GM19043 (cell line): ENCODE data around the gene RPS21.

Source experiments
- ATAC-seq: cut with Tn5 transposase; IDR thresholded peaks from one replicate; pipeline ENCODE4 v1.9.1; 2021; ENCODE audit warnings: low read depth; ENCODE audit not compliant: unreplicated experiment

Gene RPS21

GRCh38 chr20:62353289-62354030, 33.4 kb upstream of the RPS21 start:
- ATAC-seq = no peak

DNA sequence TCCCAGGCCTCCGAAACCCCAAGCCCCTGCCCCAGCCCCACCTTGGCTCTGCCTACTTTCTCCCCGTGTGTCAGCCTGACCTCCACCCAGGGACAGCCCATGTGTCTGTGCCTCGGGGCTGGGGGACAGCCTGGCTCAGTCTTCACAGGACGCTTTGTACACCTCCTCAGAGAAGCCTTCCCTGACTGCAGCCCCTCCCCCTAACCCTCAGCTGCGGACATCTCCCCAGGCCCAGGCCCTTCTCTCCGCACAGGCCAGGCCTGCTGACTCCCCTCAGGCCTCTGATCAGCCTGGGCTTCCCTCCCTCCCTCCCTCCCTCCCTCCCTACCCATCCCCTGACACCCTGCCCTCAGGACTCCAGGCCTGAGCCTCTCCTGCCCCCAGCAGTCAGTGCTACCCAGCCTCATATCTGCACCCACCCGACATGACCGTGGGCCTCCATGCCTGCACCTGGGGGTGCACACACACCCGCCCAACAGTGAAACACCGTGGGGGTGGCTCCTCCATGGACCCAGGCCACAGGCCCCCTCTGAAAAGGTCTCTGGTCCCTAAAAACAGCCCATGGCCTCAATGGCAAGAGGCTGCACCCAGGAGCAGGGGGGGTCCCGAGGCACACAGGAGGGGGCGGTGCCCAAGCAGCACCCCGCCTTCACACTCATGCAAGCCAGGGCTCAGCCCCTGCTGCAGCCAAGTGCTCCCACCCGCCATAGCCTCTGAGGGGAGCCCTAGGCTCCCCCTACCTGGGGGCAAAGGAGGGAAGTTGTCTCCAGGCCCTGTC, 32.7 kb upstream of the RPS21 start:
- no peak for ATAC-seq

GRCh38 chr20:62354811-62355341, 32.0 kb upstream of the RPS21 start:
- ATAC-seq = no peak

DNA sequence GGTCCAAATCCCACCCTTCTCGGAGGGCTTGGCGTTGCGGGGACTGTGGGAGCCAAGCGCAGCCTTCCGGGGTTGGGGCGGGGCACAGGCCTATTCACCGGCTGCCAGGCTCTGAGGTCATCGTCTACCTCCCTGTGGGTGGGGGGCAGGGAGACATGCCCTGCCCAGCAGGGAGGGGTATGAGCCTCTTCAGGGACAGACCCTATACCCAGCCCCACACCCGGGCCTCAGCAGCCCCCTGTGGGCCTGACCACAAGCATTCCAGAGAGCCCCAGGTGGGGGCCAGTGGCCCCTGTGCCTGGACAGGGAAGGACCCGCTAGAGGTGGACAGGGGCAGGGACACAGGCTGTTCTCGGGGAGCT, 31.4 kb upstream of the RPS21 start:
- ATAC-seq = no peak

DNA sequence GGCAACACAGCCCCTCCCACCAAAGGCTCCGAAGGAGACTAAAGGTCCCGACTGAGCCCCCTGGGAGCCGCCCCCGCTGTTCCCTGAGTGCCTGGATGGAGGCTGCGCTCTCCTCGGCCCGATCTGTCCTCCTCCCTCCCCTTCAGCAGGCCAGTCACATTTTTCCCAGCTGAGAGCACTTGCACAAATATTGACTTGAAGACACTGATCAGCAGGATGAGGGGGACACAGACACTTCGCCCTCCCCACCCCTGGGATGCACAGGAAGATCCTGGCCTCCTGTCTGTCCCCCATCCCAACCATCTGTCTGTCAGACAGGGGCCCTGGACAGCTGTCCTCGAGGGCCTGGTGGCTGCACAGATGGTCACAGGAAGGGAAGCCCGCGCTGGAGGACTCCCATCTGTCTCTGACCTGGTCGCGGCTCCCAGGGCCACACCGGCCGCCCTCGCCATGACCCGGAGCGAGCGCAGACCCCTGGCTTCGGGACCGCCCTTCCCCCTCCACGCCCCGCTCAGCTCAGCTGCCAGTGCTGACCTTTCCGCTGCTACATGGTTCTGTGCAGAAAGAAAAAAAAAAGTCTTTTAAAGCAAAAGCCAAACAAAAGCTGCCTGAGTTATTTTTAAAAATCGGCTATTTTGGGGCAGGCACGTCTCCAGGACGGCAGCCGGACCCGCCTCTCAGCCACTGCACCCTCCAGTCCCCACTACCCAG, 30.9 kb upstream of the RPS21 start:
- ATAC-seq = no peak

DNA sequence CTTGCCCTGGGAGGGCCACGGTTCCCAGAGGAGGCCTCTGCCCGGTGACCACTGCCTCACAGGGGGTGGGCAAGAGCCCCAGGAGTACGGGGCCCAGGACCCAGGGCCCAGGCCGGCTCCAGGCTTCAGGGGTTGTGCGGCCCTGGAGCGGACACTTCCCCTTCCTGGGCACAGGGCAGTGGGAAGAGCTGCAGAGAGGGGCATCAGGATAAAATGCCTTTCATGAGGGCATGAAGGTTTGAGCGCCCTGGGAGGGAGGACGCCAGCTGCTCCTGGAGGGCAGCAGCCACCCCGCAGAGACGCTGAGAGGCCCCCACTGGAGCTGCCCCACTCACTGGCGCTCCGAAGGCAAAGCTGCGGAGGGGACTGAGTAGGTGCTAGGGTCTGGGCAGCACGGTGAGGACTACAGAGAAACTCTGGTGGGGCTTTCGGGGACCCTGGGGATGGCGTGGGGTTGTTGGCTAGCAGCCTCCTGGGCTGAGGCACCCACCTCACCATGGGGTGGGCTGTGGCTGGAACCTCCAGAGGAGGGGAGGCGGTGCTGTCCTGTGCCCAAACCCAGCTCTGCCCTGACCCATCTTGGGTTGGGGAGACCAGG, 30.2 kb upstream of the RPS21 start:
- ATAC-seq = no peak

DNA sequence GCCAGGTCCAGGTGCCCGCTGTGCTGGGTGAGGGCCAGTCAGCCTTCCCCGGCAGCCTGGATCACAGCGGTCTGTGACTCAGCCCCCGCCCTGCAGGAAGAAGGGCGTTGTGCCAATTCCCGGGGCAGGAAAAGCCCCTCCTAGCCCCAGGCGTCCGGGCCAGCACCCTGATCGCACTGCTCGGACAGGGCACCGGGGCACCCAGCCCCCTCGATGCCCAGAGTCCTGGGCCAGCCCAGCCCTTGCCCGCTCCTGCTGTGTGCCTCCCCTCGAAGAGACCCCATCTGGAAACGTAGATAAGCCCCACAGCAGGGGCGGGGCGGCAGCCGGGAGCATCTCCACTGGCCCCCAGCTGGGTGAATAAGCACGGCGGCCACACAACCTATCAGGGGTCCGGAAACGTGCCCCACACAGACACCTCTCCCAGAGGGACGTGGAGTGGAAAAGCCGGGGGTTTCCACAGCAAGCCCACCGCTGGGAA, 29.7 kb upstream of the RPS21 start:
- no peak for ATAC-seq

GRCh38 chr20:62357681-62358080, 29.2 kb upstream of the RPS21 start:
- no peak for ATAC-seq

GRCh38 chr20:62358171-62359042, 28.5 kb upstream of the RPS21 start:
- no peak for ATAC-seq

DNA sequence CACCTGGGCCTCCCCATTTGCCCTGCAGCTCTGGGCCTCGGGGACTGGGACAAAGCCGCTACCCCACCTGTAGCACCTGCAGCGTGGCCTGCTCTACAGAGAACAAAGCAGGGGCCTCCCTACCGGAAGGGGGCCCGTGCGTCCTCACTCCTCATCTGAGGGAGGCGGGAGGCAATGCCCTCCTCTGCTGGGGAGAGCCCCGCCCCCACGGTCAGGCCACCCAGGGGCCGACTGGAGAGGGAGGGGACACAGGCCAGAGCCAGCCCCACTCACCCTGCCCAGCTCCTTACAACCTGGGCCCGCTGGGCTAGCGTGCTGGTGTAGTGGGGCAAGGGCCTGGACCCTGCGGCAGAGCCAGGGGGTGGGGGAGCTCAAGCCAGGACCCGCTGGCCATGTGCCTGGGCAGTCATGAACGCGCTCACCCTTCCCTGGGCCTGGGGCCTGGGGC, 27.8 kb upstream of the RPS21 start:
- ATAC-seq = no peak

GRCh38 chr20:62359491-62360121, 27.3 kb upstream of the RPS21 start:
- ATAC-seq = no peak

DNA sequence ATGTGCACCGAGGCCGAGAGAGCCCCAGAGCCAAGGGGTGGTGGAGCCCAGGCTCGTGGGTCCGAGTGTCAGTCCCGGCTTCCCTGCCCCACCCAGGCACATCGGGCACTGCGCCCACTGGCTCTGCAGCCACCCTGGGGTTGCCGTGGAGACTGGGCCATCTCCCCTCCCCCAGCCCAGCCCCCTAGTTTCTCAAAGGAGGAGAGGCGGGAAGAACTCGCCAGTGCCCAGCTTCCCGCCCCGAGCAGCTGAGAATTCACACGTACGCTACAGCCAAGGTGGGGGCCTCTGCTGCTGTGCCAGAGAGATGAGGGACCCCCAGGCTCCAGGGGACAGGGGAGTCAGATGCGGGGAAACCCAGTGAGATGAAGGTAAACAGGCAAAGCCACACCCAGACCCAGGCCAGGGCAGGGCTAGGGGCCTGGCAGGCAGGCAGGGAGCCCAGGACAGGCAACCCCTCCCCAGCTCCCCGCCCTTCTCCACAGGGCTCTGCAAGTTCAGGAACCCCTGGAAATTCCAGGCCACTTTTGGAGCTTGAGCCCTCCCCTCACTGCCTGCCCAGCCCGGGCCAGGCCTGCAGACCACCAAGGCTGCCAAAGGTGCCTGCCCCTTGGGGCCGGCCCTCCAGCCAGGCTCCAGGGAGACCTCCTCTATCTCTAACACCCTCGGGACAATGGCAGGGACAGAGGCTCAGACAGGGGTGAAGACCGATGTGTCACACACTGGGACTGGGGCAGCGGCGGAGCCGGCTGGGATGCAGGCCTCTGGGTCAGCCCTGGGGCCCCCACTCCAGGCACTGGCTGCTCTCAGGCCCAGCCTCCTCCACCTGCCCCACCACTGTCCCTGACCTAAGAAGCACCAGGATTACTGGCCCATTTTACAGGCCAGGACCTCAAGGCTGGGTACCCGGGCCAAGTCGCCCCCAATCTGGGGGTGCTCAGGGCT, 25.8 kb upstream of the RPS21 start:
- no peak for ATAC-seq

- ATAC-seq = no peak
These were observed 24.9 kb upstream of the RPS21 start for GRCh38 chr20:62361799-62362589.

- no peak for ATAC-seq
These were observed 24.3 kb upstream of the RPS21 start for GRCh38 chr20:62362590-62362940.

GRCh38 chr20:62362991-62363919, 23.6 kb upstream of the RPS21 start:
- no peak for ATAC-seq
